HuH-7 (cell line): ENCODE results near the gene ABHD17C.

Source experiments
- DNase-seq: peaks from one replicate; pipeline ENCODE4 v3.0.0; 2011; ENCODE audit warnings: low spot score

ABHD17C gene

GRCh38 chr15:80787316-80787715, 92.2 kb downstream of the ABHD17C start:
- DNase-seq = no peak

- no peak for DNase-seq
Observed at GRCh38 chr15:80788536-80788935, 93.4 kb downstream of the ABHD17C start.

- DNase-seq = no peak
Observed at GRCh38 chr15:80789296-80789695, 94.2 kb downstream of the ABHD17C start.

GRCh38 chr15:80789796-80790195, 94.7 kb downstream of the ABHD17C start:
- no peak for DNase-seq

- DNase-seq = no peak
Observed at GRCh38 chr15:80790236-80790635, 95.1 kb downstream of the ABHD17C start.

- DNase-seq = no peak
Observed at GRCh38 chr15:80791004-80791403, 95.9 kb downstream of the ABHD17C start.

GRCh38 chr15:80796407-80796806, 101.3 kb downstream of the ABHD17C start:
- DNase-seq = no peak

GRCh38 chr15:80798911-80799310, 103.8 kb downstream of the ABHD17C start:
- no peak for DNase-seq

- no peak for DNase-seq
Observed at GRCh38 chr15:80800067-80800466, 105.0 kb downstream of the ABHD17C start.

GRCh38 chr15:80801891-80802680, 107.0 kb downstream of the ABHD17C start:
- DNase-seq = no peak

GRCh38 chr15:80803580-80804525, 108.7 kb downstream of the ABHD17C start:
- no peak for DNase-seq

GRCh38 chr15:80804970-80805495, 109.9 kb downstream of the ABHD17C start:
- DNase-seq = no peak
